ENCODE measurements around the gene NPAS3.

NPAS3 gene

GRCh38 chr14:33808187-33808586, 869.5 kb downstream of the NPAS3 start:
- Histone ChIP-seq H3K9me3 (ENCODE audit: control insufficient read depth in 5 of 5, low read length in 5 of 5) (no peaks in the 10 kb centered on the region), H3K9ac (ENCODE audit: low read length in 5 of 5) (no peak overlapping the region), H3K36me3 (ENCODE audit: control insufficient read depth in 5 of 5, insufficient read depth in 5 of 5, low read length in 5 of 5) (no peaks in the 10 kb centered on the region), H3K4me1 (ENCODE audit: control insufficient read depth in 5 of 5, insufficient read depth in 5 of 5, low read length in 5 of 5) (no peaks in the 10 kb centered on the region), H3K4me3 (ENCODE audit: low read depth in 1 of 5, low read length in 5 of 5) (no peak overlapping the region), H3K27me3 (ENCODE audit: control insufficient read depth in 5 of 5, insufficient read depth in 4 of 5, low read length in 5 of 5) (no peaks in the 10 kb centered on the region), H3K27ac (ENCODE audit: low read depth, low read length) (no peak overlapping the region)

- Histone ChIP-seq H3K4me1 (ENCODE audit: control insufficient read depth in 5 of 5, insufficient read depth in 5 of 5, low read length in 5 of 5) (no peaks in the 10 kb centered on the region), H3K27me3 (ENCODE audit: control insufficient read depth in 5 of 5, insufficient read depth in 4 of 5, low read length in 5 of 5) (no peaks in the 10 kb centered on the region), H3K36me3 (ENCODE audit: control insufficient read depth in 5 of 5, insufficient read depth in 5 of 5, low read length in 5 of 5) (no peaks in the 10 kb centered on the region), H3K9ac (ENCODE audit: low read length in 5 of 5) (no peak overlapping the region), H3K9me3 (ENCODE audit: control insufficient read depth in 5 of 5, low read length in 5 of 5) (no peaks in the 10 kb centered on the region), H3K4me3 (ENCODE audit: low read depth in 1 of 5, low read length in 5 of 5) (no peak overlapping the region), H3K27ac (ENCODE audit: low read depth, low read length) (no peak overlapping the region)
These were observed 870.8 kb downstream of the NPAS3 start for GRCh38 chr14:33809396-33809981.

- Histone ChIP-seq H3K9ac (ENCODE audit: low read length in 5 of 5) (no peak overlapping the region), H3K4me1 (ENCODE audit: control insufficient read depth in 5 of 5, insufficient read depth in 5 of 5, low read length in 5 of 5) (no peaks in the 10 kb centered on the region), H3K36me3 (ENCODE audit: control insufficient read depth in 5 of 5, insufficient read depth in 5 of 5, low read length in 5 of 5) (no peaks in the 10 kb centered on the region), H3K27ac (ENCODE audit: low read depth, low read length) (no peak overlapping the region), H3K27me3 (ENCODE audit: control insufficient read depth in 5 of 5, insufficient read depth in 4 of 5, low read length in 5 of 5) (no peaks in the 10 kb centered on the region), H3K4me3 (ENCODE audit: low read depth in 1 of 5, low read length in 5 of 5) (no peak overlapping the region), H3K9me3 (ENCODE audit: control insufficient read depth in 5 of 5, low read length in 5 of 5) (no peaks in the 10 kb centered on the region)
These were observed 871.6 kb downstream of the NPAS3 start for GRCh38 chr14:33810308-33810707.

GRCh38 chr14:33811721-33812120, 873.0 kb downstream of the NPAS3 start:
- H3K9ac ChIP-seq (ENCODE audit: low read length in 5 of 5) = no peak overlapping the region
- H3K4me3 ChIP-seq (ENCODE audit: low read depth in 1 of 5, low read length in 5 of 5) = no peak overlapping the region
- H3K9me3 ChIP-seq (ENCODE audit: control insufficient read depth in 5 of 5, low read length in 5 of 5) = no peaks in the 10 kb centered on the region
- H3K27me3 ChIP-seq (ENCODE audit: control insufficient read depth in 5 of 5, insufficient read depth in 4 of 5, low read length in 5 of 5) = no peaks in the 10 kb centered on the region
- H3K4me1 ChIP-seq (ENCODE audit: control insufficient read depth in 5 of 5, insufficient read depth in 5 of 5, low read length in 5 of 5) = no peaks in the 10 kb centered on the region
- no peaks in the 10 kb centered on the region for H3K36me3 ChIP-seq (ENCODE audit: control insufficient read depth in 5 of 5, insufficient read depth in 5 of 5, low read length in 5 of 5)
- no peak overlapping the region for H3K27ac ChIP-seq (ENCODE audit: low read depth, low read length)

GRCh38 chr14:33812181-33812580, 873.5 kb downstream of the NPAS3 start:
- H3K4me1 ChIP-seq (ENCODE audit: control insufficient read depth in 5 of 5, insufficient read depth in 5 of 5, low read length in 5 of 5) = no peaks in the 10 kb centered on the region
- no peak overlapping the region for H3K9ac ChIP-seq (ENCODE audit: low read length in 5 of 5)

GRCh38 chr14:33812601-33813000, 873.9 kb downstream of the NPAS3 start:
- Histone ChIP-seq H3K36me3 (ENCODE audit: control insufficient read depth in 5 of 5, insufficient read depth in 5 of 5, low read length in 5 of 5) (no peaks in the 10 kb centered on the region), H3K27me3 (ENCODE audit: control insufficient read depth in 5 of 5, insufficient read depth in 4 of 5, low read length in 5 of 5) (no peaks in the 10 kb centered on the region), H3K4me1 (ENCODE audit: control insufficient read depth in 5 of 5, insufficient read depth in 5 of 5, low read length in 5 of 5) (no peaks in the 10 kb centered on the region), H3K9me3 (ENCODE audit: control insufficient read depth in 5 of 5, low read length in 5 of 5) (no peaks in the 10 kb centered on the region), H3K9ac (ENCODE audit: low read length in 5 of 5) (no peak overlapping the region), H3K27ac (ENCODE audit: low read depth, low read length) (no peak overlapping the region), H3K4me3 (ENCODE audit: low read depth in 1 of 5, low read length in 5 of 5) (no peak overlapping the region)

More at GRCh38 chr14:33812181-33812580, 873.5 kb downstream of the NPAS3 start:
- H3K27me3 ChIP-seq (ENCODE audit: control insufficient read depth in 5 of 5, insufficient read depth in 4 of 5, low read length in 5 of 5) = no peaks in the 10 kb centered on the region
- H3K27ac ChIP-seq (ENCODE audit: low read depth, low read length) = no peak overlapping the region
- H3K9me3 ChIP-seq (ENCODE audit: control insufficient read depth in 5 of 5, low read length in 5 of 5) = no peaks in the 10 kb centered on the region
- no peak overlapping the region for H3K4me3 ChIP-seq (ENCODE audit: low read depth in 1 of 5, low read length in 5 of 5)
- H3K36me3 ChIP-seq (ENCODE audit: control insufficient read depth in 5 of 5, insufficient read depth in 5 of 5, low read length in 5 of 5) = no peaks in the 10 kb centered on the region

GRCh38 chr14:33814010-33814409, 875.3 kb downstream of the NPAS3 start:
- Histone ChIP-seq H3K9me3 (ENCODE audit: control insufficient read depth in 5 of 5, low read length in 5 of 5) (no peaks in the 10 kb centered on the region), H3K4me1 (ENCODE audit: control insufficient read depth in 5 of 5, insufficient read depth in 5 of 5, low read length in 5 of 5) (no peaks in the 10 kb centered on the region), H3K9ac (ENCODE audit: low read length in 5 of 5) (no peak overlapping the region), H3K36me3 (ENCODE audit: control insufficient read depth in 5 of 5, insufficient read depth in 5 of 5, low read length in 5 of 5) (no peaks in the 10 kb centered on the region), H3K27me3 (ENCODE audit: control insufficient read depth in 5 of 5, insufficient read depth in 4 of 5, low read length in 5 of 5) (no peaks in the 10 kb centered on the region), H3K4me3 (ENCODE audit: low read depth in 1 of 5, low read length in 5 of 5) (no peak overlapping the region), H3K27ac (ENCODE audit: low read depth, low read length) (no peak overlapping the region)

- no peaks in the 10 kb centered on the region for H3K27me3 ChIP-seq (ENCODE audit: control insufficient read depth in 5 of 5, insufficient read depth in 4 of 5, low read length in 5 of 5)
- no peak overlapping the region for H3K4me3 ChIP-seq (ENCODE audit: low read depth in 1 of 5, low read length in 5 of 5)
- peaks cover 0 to 2% (median 0%) of the 10 kb centered on the region in 5 donors for H3K4me1 ChIP-seq (ENCODE audit: control insufficient read depth in 5 of 5, insufficient read depth in 5 of 5, low read length in 5 of 5)
- no peaks in the 10 kb centered on the region for H3K36me3 ChIP-seq (ENCODE audit: control insufficient read depth in 5 of 5, insufficient read depth in 5 of 5, low read length in 5 of 5)
- no peak overlapping the region for H3K9ac ChIP-seq (ENCODE audit: low read length in 5 of 5)
- H3K9me3 ChIP-seq (ENCODE audit: control insufficient read depth in 5 of 5, low read length in 5 of 5) = no peaks in the 10 kb centered on the region
- no peak overlapping the region for H3K27ac ChIP-seq (ENCODE audit: low read depth, low read length)
These were observed 895.2 kb downstream of the NPAS3 start for GRCh38 chr14:33833706-33834465.

GRCh38 chr14:33834466-33835260, 896.0 kb downstream of the NPAS3 start:
- Histone ChIP-seq H3K9me3 (ENCODE audit: control insufficient read depth in 5 of 5, low read length in 5 of 5) (no peaks in the 10 kb centered on the region), H3K27ac (ENCODE audit: low read depth, low read length) (no peak overlapping the region), H3K36me3 (ENCODE audit: control insufficient read depth in 5 of 5, insufficient read depth in 5 of 5, low read length in 5 of 5) (no peaks in the 10 kb centered on the region), H3K4me3 (ENCODE audit: low read depth in 1 of 5, low read length in 5 of 5) (no peak overlapping the region), H3K4me1 (ENCODE audit: control insufficient read depth in 5 of 5, insufficient read depth in 5 of 5, low read length in 5 of 5) (peaks cover 0 to 3% (median 0%) of the 10 kb centered on the region in 5 donors), H3K9ac (ENCODE audit: low read length in 5 of 5) (no peak overlapping the region), H3K27me3 (ENCODE audit: control insufficient read depth in 5 of 5, insufficient read depth in 4 of 5, low read length in 5 of 5) (no peaks in the 10 kb centered on the region)

GRCh38 chr14:33835261-33835655, 896.6 kb downstream of the NPAS3 start:
- peaks cover 0 to 4% (median 0%) of the 10 kb centered on the region in 5 donors for H3K4me1 ChIP-seq (ENCODE audit: control insufficient read depth in 5 of 5, insufficient read depth in 5 of 5, low read length in 5 of 5)
- no peaks in the 10 kb centered on the region for H3K9me3 ChIP-seq (ENCODE audit: control insufficient read depth in 5 of 5, low read length in 5 of 5)
- no peak overlapping the region for H3K9ac ChIP-seq (ENCODE audit: low read length in 5 of 5)
- H3K27ac ChIP-seq (ENCODE audit: low read depth, low read length) = no peak overlapping the region
- no peaks in the 10 kb centered on the region for H3K36me3 ChIP-seq (ENCODE audit: control insufficient read depth in 5 of 5, insufficient read depth in 5 of 5, low read length in 5 of 5)
- no peaks in the 10 kb centered on the region for H3K27me3 ChIP-seq (ENCODE audit: control insufficient read depth in 5 of 5, insufficient read depth in 4 of 5, low read length in 5 of 5)
- no peak overlapping the region for H3K4me3 ChIP-seq (ENCODE audit: low read depth in 1 of 5, low read length in 5 of 5)
